ENCODE measurements around the gene ATXN3L.

- TF ChIP-seq CTCF (IDR thresholded peaks at IDR 0.05): no peak
- no peak for TF ChIP-seq POLR2A (IDR thresholded peaks at IDR 0.05)
Observed at GRCh38 chrX:13284570-13284969, 35.3 kb downstream of the ATXN3L start.

Data from heart left ventricle (tissue), 13 donors.